IMR-90 (cell line): ENCODE data around the gene FEM1A.

Source experiments
- BHLHE40 ChIP-seq: fragments of 150-350 bp; IDR thresholded peaks from 2 replicates; pipeline ENCODE4 v1.6.1; 2016; ENCODE audit warnings: mild to moderate bottlenecking, low read depth, low read length
- CEBPB ChIP-seq: IDR thresholded peaks from 2 replicates; pipeline ENCODE4 v1.6.1; 2012; ENCODE audit warnings: low read depth, low read length, improper control_type of control experiment
- CHD1 ChIP-seq: IDR thresholded peaks from 2 replicates; pipeline ENCODE4 v1.6.1; 2012; ENCODE audit warnings: low read depth, low read length, improper control_type of control experiment
- CTCF ChIP-seq: conservative IDR thresholded peaks from 2 replicates; pipeline ENCODE4 v1.5.1; 2012; ENCODE audit warnings: mild to moderate bottlenecking, low read depth, low read length, improper control_type of control experiment
- MAFK ChIP-seq: IDR thresholded peaks from 2 replicates; pipeline ENCODE4 v1.6.1; 2012; ENCODE audit warnings: low read depth, low read length, improper control_type of control experiment
- MXI1 ChIP-seq: IDR thresholded peaks from 2 replicates; pipeline ENCODE4 v1.6.1; 2012; ENCODE audit warnings: low read depth, mild to moderate bottlenecking, low read length, moderate library complexity, borderline replicate concordance
- POLR2A ChIP-seq: IDR thresholded peaks from 2 replicates; pipeline ENCODE4 v1.6.1; 2012; ENCODE audit warnings: mild to moderate bottlenecking, low read depth, low read length
- RFX5 ChIP-seq: IDR thresholded peaks from 2 replicates; pipeline ENCODE4 v1.8.0; 2012; ENCODE audit warnings: low read depth, mild to moderate bottlenecking, low read length, moderate library complexity
- SMC3 ChIP-seq: fragments of 150-350 bp; IDR thresholded peaks from 2 replicates; pipeline ENCODE4 v1.6.1; 2016; ENCODE audit warnings: low read depth, mild to moderate bottlenecking, antibody characterized with exemption, low read length, moderate library complexity
- USF2 ChIP-seq: fragments of 150-350 bp; IDR thresholded peaks from 2 replicates; pipeline ENCODE4 v1.6.1; 2017; ENCODE audit warnings: mild to moderate bottlenecking, antibody characterized with exemption, low read length, low read depth

- TF ChIP-seq BHLHE40 (no peak), MXI1 (no peak), CHD1 (no peak), POLR2A (no peak), CTCF (no peak), RFX5 (no peak), SMC3 (no peak), CEBPB (no peak), MAFK (no peak), USF2 (no peak)
Observed at GRCh38 chr19:4758082-4758481, 33.5 kb upstream of the FEM1A start.
